Vagina (tissue), 2 donors: ENCODE data around the gene HDAC8.

Experiments used
- POLR2A ChIP-seq, 2 donors: fragments of 450-650 bp; IDR thresholded peaks; one replicate each; pipeline ENCODE4 v1.6.1; 2017; ENCODE audit warnings: antibody characterized with exemption in 2 of 2, mild to moderate bottlenecking in 2 of 2, moderate library complexity in 2 of 2
- TF ChIP-seq, protein P1 (sequence below), 3 experiments: fragments of 450-650 bp in 2 of 3; fragments of 200-600 bp in 1 of 3; sonication (generic) in 1 of 3; IDR thresholded peaks; one replicate each; pipeline ENCODE4 v1.5.1; 2017 to 2019; ENCODE audit warnings: antibody characterized with exemption in 3 of 3, mild to moderate bottlenecking in 2 of 3, moderate library complexity in 2 of 3

DNA sequence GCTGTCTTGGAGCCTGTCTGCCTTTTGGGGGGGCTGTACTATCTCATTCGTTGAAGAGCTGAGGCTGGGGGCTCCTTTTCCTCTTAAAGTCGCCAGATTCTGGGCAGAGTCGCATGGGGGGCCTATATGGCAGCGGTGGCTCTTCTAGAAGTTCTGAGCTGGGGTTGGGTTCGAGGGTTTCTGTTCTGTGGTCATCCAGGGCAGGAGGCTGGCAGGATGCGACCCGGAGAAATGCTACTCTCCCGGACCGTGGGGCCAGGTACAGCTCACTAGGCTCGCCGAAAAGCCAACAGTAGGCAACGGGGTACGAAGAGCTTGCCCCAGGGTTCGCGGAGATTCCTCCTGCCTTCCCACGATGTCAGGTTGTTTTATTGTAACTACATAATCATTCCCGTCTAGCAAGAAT lies 265.0 kb downstream of the HDAC8 start:
- TF ChIP-seq, protein P1, sequence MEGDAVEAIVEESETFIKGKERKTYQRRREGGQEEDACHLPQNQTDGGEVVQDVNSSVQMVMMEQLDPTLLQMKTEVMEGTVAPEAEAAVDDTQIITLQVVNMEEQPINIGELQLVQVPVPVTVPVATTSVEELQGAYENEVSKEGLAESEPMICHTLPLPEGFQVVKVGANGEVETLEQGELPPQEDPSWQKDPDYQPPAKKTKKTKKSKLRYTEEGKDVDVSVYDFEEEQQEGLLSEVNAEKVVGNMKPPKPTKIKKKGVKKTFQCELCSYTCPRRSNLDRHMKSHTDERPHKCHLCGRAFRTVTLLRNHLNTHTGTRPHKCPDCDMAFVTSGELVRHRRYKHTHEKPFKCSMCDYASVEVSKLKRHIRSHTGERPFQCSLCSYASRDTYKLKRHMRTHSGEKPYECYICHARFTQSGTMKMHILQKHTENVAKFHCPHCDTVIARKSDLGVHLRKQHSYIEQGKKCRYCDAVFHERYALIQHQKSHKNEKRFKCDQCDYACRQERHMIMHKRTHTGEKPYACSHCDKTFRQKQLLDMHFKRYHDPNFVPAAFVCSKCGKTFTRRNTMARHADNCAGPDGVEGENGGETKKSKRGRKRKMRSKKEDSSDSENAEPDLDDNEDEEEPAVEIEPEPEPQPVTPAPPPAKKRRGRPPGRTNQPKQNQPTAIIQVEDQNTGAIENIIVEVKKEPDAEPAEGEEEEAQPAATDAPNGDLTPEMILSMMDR (IDR thresholded peaks at IDR 0.05) = no peak
- TF ChIP-seq POLR2A (IDR thresholded peaks at IDR 0.05) = no peak
